CD4-positive, alpha-beta T cell treated with Interleukin-4 for 4 hours (primary cell): ENCODE results near the gene TMIGD1.

Experiments
- DNase-seq: peaks from one replicate; pipeline ENCODE4 v3.0.0-alpha.2; 2020

The TMIGD1 gene, protein sequence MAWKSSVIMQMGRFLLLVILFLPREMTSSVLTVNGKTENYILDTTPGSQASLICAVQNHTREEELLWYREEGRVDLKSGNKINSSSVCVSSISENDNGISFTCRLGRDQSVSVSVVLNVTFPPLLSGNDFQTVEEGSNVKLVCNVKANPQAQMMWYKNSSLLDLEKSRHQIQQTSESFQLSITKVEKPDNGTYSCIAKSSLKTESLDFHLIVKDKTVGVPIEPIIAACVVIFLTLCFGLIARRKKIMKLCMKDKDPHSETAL

GRCh38 chr17:30333503-30334360, at the start of gene TMIGD1:
TSS of gene TMIGD1 (minus strand) at chr17:30334057. CDS start at chr17:30332133, 1,924 bp downstream.
- DNase-seq: no peak

DNA sequence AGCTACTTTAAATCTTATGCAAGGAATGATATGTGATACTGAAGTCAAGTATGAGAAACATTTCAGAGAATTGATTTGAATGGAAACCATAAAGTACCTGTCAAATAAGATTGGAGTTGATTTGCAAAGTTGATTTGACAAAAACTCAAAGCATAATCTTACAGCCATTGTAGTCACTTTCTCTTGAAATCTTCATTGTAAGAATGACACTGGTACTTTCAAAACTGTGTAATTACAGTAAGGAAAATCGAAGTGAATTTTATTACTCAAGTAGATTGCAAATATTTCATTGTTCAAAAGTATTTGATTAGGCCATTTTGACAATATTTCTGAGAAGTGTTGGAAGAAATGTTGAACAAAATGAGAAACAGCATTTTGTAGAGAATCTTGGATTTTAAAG, 48.5 kb upstream of the TMIGD1 start:
- DNase-seq: no peak

DNA sequence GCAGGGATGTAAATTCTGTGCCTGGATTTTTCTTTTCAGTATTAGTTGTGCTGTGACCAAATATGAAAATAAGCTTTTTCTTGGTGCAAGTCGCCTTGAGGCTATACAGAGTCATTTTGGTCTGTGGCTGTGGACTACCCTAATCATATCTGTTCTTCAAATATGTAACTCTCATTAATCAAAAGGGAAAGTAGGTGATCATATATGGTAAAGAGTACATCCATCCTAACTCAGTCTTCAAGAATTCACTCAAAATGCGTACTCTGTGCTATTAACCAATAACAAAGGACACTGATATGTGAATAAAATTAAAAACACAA, 47.4 kb upstream of the TMIGD1 start:
- DNase-seq: no peak

GRCh38 chr17:30380643-30381339, 46.9 kb upstream of the TMIGD1 start:
- DNase-seq: no peak

DNA sequence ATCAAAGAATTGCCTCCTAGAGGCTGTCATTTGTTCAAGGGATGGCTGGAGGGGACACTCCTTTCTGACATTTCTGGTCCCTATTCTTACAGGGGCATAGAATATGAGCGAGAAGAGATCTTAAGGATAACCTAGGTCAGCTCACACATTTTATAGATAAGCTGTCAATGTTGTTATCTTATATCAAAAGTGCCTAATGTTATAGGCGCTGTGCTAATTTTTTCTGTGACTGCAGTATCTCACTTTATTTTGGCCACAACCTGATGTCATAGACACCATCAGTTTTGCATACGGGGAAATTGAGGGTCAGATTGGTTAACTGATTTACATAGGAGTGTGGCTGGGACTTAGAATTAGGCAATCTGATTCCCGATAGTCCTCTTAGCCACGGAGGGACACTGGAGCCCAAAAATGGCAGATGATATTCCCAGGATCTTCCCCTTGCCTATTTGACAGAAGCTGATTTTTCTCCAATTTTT, 46.1 kb upstream of the TMIGD1 start:
- DNase-seq: peak; percentile 39

DNA sequence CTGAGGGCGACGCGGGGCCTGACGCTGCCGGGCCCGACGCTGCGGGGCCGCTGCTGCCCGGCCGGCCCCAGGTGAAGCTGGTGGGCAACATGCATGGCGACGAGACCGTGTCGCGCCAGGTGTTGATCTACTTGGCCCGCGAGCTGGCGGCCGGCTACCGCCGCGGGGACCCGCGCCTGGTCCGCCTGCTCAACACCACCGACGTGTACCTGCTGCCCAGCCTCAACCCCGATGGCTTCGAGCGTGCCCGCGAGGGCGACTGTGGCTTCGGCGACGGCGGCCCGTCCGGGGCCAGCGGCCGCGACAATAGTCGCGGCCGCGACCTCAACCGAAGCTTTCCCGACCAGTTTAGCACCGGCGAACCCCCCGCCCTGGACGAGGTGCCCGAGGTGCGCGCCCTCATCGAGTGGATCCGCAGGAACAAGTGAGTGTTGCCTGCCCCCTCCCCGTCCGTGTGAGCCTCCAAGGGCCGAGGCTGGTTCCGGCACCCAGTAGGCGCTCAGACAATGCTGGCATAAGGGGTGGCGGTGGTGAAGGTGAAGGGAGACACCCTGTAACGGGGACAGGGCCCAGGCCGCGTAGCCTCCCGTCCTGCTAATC, 45.5 kb upstream of the TMIGD1 start:
- DNase-seq: peak; percentile 13

DNA sequence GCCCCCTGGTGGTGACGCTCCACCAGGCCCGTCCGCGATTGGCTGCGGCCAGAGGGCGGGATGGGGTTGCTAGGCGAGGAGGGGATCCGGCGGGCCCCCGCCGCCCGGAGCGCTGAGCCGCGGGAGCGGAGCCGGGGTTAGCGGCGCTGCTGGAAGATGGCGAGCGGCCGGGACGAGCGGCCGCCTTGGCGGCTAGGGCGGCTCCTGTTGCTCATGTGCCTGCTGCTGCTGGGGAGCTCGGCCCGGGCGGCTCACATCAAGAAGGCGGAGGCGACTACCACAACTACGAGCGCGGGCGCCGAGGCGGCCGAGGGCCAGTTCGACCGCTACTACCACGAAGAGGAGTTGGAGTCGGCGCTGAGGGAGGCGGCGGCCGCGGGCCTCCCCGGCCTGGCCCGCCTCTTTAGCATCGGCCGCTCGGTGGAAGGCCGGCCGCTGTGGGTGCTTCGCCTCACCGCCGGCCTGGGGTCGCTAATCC, 45.0 kb upstream of the TMIGD1 start, which contains the start of gene CPD:
Gene CPD (plus strand): TSS at position 103 of the 478 bp plus-strand sequence. CDS start 54 bp downstream, at position 157.
- peak; percentile 93 for DNase-seq

DNA sequence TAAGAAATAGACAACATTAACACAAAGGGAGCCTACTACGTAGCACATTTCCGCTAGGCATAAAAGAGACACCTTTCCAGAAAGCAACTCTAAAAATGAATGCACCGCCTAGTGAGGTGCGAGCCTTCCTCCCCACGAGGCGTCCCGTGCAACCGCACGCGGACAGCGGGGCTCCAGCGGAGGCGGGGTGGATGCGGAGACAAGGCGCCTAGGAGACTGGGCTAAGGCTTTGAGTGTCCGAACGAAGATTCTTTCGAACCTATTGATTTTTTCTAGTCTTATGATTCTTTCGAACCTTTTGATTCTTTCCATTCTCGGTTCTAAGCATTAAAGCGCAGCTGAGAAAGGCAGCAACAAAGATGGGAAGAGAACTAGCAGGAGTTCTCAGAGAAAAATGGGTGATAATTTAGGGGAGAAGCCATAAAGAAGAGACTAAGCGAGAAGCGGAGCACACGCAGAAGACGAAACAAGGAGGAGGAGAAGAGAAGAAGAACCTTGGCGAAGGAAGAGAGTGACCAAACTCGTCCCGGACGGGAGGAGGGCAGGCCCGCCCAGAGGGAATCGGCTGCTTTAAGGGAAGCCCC, 44.5 kb upstream of the TMIGD1 start:
- DNase-seq: peak; percentile 62

- no peak for DNase-seq
Observed at GRCh38 chr17:30377574-30378240, 43.9 kb upstream of the TMIGD1 start.

GRCh38 chr17:30376621-30377452, 43.0 kb upstream of the TMIGD1 start:
- no peak for DNase-seq

GRCh38 chr17:30375661-30376060, 41.8 kb upstream of the TMIGD1 start:
- DNase-seq: no peak

DNA sequence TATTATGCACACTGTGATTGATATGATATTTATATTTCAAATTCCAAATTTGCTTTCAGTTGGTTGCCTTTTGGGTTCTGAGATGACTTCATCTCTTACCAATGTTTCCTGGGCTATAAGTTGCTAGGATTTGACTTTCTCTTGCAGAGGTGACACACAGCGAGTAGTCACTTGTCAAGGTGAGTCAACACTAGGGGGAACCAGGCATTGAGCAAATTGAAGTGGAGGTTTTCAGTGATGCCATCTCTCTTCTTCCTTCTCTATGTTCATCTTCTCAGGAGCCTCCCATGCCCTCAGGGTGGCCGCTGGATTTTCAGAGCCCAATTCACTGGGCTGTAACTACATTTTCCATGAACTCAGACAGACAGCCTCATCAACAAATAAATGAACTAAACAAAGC, 38.9 kb upstream of the TMIGD1 start:
- no peak for DNase-seq

- DNase-seq: no peak
Observed at GRCh38 chr17:30369995-30370394, 36.1 kb upstream of the TMIGD1 start.

- DNase-seq: no peak
Observed at GRCh38 chr17:30368912-30369720, 35.3 kb upstream of the TMIGD1 start.

DNA sequence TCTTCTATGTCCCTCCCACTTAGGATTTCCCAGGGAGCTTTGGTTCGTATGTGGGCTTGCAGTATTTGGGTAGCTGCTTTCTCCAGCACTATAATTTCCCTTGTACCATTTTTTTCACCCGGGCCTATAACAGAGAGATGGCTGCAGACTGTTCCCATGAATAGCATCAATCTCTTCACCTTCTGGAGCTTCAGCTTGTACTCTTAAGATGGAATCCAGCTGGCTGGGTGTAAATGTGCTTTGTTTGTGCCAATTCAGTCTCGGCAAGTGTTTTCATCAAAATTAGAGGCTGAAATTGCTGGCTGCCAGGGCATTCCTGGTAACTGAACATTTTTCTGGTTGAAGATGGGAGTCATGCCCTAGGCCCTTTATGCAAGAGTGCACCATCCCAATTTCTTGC, 32.7 kb upstream of the TMIGD1 start:
- DNase-seq: no peak

DNA sequence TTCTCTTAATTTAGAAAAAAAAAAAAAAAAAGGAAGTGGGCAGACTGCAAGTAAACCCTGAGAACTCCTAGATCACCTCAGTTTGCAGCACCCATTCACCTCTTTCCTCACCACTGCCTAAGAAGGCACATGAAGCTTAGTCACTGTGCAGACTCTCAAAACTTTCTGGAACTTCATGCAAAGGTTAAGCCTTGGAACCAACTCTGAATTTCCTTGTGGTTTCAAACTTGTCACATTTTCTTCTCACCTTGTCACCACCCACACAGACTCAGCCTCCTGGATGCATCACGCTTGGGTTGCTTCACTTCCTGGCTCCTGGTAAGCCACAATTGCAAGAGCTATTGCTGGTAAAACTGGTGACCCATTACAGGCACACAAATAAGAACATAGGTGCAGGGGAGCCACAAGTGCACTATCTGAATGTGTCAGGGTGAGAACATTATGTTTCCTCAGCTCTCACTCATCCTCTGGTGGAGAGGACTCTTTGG, 29.9 kb upstream of the TMIGD1 start:
- peak; percentile 95 for DNase-seq

DNA sequence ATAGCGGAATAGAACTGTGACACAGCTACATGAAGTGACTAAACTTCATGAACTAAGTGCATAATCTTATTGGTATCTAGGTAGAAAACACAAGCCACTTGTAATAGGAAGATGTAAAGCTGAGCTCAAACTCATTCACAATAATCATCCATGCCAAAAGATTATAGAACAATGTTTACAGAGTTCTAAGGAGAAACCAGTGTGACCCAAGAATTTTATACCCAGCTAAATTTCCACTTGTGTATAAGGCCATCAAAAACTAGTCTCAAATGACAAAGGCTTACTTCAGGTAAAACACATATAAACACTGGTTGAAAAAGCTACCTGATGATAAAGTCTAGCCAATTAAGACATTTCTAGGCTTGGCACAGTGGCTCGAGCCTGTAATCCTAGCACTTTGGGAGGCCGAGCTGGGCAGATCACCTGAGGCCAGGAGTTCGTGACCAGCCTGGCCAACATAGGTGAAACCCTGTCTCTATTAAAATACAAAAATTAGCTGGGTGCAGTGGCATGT, 28.0 kb upstream of the TMIGD1 start:
- DNase-seq: no peak

- DNase-seq: no peak
Observed at GRCh38 chr17:30360086-30360808, 26.4 kb upstream of the TMIGD1 start.
